Stimulated activated CD4-positive, alpha-beta T cell treated with anti-CD3 and anti-CD28 coated beads, Interleukin-2, amount 100 ng/mL, for 24 hours (primary cell): Measurements from ENCODE around the gene APBA2.
"Not testable (repeated sequence)": the region's sequence is repeated elsewhere in the genome, so short reads cannot be mapped to it uniquely, and the experiment has no call there.

Experiments
- DNase-seq, 2 donors: peaks; one replicate each; pipeline ENCODE4 v3.0.0-alpha.2; 2020

The APBA2 gene

GRCh38 chr15:29014493-29014892 is 128.7 kb downstream of the APBA2 start:
- DNase-seq = no peak

- no peak for DNase-seq
Observed at GRCh38 chr15:29016518-29016917, 130.7 kb downstream of the APBA2 start.

GRCh38 chr15:29018120-29018805 is 132.5 kb downstream of the APBA2 start:
- DNase-seq = no peak

DNA sequence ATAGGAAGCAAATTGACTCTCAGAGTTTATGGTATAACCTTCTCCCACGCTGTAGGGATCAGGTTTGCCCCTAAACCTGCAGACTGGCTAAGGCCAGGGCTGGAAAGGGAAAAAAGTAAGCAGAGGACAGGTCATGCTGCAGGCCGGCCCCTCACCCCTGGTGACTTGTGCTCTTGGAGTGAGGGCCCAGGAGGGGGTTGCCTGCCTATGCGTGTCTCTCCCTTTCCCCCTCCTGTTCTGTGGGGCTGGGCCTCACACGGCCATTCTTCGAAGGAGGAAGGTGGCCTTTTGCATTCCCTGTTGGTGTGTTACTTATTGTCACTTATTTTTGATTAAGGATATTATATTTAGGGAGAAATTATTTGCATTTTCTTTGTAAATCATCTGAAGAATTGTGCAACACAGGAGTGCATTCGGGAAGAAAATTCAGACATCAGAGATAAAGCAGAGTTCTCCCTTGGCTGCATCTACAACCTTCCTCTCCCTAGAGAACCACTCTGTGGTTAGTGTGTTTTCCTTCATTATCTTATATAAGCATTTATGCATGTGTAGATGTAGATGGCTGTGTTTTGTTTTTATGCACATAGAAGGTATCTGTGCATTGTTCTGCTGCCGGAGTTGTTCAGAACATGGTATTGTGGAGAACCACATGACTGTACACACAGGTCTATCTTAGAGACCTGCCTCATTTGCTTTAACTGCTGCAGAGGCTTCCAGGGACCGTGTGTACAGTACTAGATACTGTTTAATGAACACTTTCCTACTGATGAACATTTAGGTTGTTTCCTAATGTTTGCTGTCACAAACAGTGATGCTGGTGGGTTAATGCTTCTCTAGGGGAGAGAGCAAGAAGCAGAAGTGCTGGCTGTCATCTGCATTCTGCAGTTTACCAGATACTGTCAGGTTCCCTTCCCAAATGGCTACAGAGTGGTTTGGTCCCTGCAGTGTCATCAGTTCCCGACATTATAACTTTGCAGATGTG is 133.5 kb downstream of the APBA2 start:
- DNase-seq = no peak

DNA sequence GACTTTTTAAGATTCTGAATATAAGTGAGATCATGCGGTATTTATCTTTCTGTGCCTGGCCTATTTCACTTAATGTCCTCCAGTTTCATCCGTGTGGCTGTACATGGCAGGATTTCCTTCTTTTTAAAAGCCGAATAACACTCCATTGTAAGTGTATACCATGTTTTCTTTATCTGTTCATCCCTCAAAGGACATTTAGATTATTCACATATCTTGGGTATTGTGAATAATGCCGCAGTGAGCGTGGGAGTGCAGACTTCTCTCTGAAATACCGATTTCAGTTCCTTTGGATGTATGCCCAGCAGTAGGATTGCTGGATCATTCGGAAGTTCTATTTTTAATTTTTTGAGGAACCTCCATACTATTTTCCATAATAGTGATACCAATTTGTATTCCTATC is 136.1 kb downstream of the APBA2 start:
- DNase-seq = no peak

DNA sequence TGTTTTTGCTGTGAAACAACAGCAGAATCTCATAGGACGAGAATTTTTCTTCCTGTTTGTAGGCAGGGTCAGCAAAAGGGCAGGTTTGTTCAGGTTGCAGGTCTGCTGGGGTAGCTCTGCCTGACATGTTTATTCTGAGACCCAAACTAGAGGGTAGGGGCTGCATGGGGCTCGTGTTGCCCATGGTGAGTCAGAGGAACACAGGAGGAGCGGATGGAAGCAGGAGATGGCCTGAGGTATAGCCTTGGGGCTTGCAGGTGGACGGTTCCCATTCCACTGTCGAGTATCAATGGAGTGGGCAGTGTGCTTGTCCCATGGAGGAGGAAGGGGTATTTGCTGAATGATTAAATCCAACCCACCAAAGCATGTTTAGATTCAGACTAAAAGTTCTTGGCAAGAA is 138.9 kb downstream of the APBA2 start:
- DNase-seq = no peak

GRCh38 chr15:29025411-29025810 is 139.6 kb downstream of the APBA2 start:
- not testable (repeated sequence) for DNase-seq

GRCh38 chr15:29028158-29028557 is 142.4 kb downstream of the APBA2 start:
- not testable (repeated sequence) for DNase-seq

GRCh38 chr15:29029651-29030195 is 143.9 kb downstream of the APBA2 start:
- DNase-seq = no peak

GRCh38 chr15:29031502-29032228 is 145.9 kb downstream of the APBA2 start:
- no peak for DNase-seq

DNA sequence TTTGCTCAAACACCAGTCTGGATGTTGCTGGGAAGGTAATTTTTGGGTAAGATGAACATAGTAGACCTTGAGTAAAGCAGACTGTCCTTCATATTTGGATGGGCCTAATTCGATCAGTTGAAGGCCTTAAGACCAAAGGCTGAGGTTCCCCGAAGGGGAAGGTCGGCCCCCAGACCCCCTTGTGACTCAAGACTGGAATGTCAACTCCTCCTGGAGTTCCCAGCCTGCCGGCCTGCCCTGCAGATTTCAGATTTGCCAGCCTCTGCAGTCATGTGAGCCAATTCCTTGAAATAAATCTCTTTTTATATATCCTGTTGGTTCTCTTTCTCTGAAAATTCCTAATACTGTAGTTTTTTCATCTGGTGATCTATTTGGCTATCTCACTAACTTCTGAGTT is 146.5 kb downstream of the APBA2 start:
- no peak for DNase-seq

GRCh38 chr15:29032751-29033150 is 147.0 kb downstream of the APBA2 start:
- DNase-seq = no peak

- no peak for DNase-seq
Observed at GRCh38 chr15:29034151-29034550, 148.4 kb downstream of the APBA2 start.

DNA sequence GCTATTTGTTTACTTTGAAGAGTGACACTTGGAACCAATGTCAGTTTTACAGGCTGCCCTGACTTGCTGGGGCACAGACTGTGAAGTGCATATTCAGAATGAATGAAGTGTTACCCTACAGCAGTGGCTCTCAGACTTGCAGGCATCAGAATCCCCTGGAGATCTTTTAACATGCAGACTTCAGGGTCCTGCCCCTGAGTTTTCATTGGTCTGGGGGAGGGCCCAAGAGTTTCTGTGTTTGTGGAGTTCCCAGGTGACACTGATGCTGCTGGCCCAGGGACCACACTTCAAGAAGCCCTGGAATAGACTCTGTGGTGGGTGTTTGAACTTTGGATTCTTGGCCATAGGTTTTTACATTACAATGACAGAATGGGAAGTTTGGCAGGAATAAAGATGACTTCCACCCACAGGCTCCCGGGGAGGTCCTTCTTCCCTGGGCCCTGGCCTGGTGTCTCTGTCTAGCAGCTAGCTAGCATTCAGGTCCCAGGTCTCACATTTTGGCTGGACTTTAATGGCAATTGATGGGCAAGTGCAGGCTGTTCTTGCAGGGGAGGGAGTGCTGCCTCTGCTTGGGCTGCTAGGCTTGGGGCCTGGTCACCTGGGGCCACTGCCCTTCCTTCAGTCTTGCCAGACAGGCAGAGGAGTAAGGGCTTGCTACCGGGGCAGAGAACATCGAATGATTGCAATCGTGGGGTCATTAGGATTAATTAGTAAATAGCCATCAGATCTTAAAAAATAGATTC is 149.0 kb downstream of the APBA2 start:
- DNase-seq = no peak

DNA sequence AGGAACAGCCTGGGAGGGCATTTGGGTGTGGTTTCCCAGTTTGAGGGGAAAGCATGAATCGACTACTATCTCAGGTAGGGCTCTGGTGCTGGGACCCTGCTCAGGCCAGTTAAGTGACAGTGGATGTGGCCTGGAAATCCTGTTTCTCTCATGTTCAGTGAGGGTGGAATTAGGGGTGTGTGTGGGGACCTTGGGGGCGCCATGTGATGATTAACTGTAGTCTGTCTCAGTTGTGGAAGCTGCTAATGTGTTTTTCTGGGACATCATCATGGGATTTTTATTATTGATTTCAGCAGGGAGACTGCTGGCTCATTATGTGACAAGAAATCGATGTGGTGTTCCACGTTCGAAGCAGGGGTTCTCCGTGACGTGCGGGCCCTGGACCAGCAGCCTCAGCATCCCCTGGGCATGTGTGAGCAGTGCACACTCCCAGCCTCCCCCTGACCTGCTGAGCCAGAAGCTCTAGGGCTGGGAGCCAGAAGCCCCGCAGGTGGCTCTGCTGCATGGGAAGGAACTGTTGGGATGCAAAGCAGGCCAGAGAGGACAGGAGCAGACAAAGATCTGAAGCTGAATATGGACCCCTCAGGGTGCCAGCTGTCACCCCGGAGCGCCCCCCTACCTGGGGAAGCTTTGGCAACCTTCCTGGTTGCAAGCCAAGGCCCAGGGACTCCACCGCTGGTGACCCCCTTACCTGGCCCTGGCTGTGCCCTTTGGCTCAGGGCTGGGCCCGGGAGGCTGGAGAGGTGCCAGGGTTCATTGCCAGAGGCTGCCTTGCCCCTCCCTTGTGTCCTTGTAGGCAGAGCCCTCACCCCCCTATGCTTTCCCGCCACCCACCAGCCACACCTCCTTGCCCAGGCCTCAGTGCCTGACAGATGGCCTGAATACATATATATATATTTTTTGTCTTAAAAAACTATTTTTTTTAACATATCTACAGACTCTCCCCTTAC is 149.8 kb downstream of the APBA2 start:
- DNase-seq = no peak

DNA sequence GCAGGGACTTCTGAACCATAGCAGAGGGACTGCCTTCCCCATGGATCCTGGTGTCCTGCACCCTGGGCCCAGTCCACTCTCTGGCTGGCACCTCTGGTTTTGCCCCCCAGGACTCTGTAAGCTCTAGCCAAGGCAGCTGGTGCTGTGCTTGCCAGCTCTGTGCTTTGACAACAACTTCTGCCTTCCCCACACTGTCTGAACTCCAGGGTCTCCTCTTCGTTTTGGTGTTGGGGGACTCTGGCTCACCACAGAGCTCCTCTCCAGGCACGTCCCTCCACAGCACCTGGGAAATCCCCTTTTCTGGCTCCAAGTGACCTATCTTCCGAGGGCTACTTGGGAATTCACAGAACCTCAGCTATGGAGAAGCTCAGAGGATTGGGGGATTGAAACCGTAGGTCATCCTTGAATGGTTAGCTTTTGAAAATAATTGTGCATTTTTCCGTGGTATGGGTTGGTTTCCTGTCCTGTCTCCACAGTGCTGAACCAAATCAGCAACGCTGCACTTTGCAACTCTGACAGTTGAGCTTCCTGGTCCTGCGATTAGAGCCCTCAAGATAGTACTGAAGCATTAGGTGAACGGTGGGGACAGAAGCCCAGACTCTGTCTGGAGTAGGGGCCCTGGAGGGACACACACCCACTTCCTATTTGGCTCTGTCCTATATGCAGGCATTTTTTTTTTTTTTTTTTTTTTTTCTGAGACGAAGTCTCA is 152.4 kb downstream of the APBA2 start:
- DNase-seq = no peak

DNA sequence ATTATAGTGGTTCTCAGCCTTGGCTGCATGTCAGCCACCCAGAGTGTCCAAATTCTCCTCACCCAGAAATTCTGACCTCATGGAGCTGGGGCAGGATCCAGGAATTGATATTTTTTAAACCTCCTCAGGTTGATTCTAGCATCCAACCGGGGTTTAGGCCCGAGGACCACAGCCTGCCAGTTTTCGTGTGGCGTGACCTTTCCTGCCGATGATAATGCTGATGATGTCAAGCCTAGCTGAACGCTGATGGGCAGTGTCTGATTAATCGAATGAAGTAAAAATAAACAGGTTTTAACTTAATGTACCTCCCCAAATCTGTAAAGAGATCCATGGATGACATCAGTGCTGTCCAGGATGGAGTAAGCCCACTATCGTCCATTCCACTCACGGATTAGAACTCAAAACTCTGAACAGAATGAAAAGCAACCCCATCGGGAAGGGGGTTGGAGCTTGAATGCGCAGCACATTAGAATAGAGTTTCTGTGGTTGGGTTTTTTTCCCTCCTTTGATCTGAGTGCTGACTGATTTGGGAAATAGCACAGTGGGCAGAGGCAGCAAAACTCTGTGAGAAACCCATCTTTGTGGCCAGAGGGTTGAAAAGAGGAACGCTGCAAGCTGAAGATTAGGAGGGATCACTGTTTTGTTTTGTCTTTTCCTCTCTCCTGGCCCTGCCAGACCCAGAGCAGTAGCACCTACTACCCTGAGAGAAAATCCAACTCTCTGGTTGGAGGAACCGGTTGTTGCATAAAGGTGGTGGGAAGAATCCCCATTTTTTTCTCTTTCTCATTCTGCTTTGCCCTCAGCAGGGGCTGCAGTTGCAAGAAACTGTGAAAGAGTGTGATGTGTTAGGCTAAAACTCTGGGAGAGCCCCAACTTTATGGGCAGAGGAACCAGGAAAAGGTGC is 153.9 kb downstream of the APBA2 start:
- DNase-seq = no peak

DNA sequence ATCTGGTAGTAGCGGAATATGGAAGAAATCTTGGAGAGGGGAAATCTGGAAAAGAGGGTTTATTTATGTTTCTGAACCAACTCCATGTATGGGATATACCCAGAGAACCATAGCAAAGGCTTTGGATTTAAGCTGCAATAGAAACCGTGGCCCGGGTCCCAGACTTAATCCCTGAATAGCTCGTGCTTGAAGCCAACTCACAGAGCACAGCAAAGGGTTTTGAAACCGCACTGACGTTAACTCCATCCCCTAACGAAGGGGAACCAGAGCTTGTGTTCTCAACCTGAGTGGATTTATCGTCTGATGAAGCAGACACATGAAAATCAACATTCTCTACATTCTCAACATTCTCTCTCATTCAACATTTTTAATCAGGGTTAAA is 154.6 kb downstream of the APBA2 start:
- DNase-seq = no peak

DNA sequence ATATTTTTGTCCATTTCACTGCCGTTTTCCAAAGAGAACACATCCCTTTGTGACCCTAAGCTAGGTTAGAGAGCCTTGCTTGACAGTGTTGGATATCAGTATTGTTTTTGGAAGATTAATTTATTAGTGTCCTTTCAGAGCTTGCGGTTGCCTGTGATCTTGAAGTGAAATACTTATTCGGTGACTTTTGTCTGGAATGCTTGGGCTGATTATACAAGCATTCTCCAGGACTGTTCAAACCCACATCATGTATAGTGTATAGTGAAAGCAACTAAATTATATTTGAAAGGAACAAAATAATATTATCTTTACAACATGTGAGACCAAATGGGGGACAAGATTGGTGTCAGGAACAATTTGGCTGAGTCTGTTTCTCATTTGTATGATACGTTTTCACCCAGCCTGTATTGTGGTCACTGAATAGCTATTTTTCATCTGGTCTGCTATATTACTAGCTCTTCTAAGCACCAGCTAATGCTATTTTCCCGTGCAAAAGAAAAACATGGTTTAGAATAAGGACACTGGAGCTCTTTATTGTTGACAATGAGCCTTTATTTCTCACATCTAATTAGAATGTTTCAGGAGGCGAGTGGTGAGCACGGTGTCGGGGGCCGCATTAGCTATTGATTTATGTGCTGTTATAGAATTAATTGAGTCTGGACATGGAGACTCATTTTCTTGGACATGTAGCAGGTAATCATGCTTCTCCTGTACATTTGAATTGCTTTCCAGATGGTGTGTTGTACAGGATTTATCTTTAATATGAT is 158.1 kb downstream of the APBA2 start:
- DNase-seq = no peak
